Activated naive CD4-positive, alpha-beta T cell treated with anti-CD3 and anti-CD28 coated beads, Interleukin-2, amount 50 U/mL, for 72 hours (primary cell): Measurements from ENCODE around the gene GOLT1A. TPM values are rescaled to one million over a fixed set of nuclear protein-coding genes. Genes with fewer than 3 reads are reported as not detected.
"Not testable (repeated sequence)": the region's sequence is repeated elsewhere in the genome, so short reads cannot be mapped to it uniquely, and the experiment has no call there.

Experiments
- ATAC-seq, 2 donors: fragments of 150-1000 bp; cut with Tn5 transposase; 2 replicates each; pipeline ENCODE4 v1.10.0; 2021; ENCODE audit warnings: mild to moderate bottlenecking in 2 of 2, moderate library complexity in 2 of 2
- DNase-seq, 2 donors: peaks; one replicate each; pipeline ENCODE4 v3.0.0; 2021 to 2022; ENCODE audit warnings: low spot score in 2 of 2
- H3K27ac Mint-ChIP-seq, 2 donors: one replicate each; pipeline ENCODE4 v1.8.0; 2022; ENCODE audit warnings: mild to moderate bottlenecking in 2 of 2, mixed read lengths in 2 of 2
- H3K36me3 Mint-ChIP-seq, 2 donors: one replicate each; pipeline ENCODE4 v1.8.0; 2022; ENCODE audit warnings: mixed read lengths in 2 of 2
- H3K9me3 Mint-ChIP-seq, 2 donors: one replicate each; pipeline ENCODE4 v1.8.0; 2022; ENCODE audit warnings: mixed read lengths in 2 of 2
- total RNA-seq, 2 donors: library from RNA; stranded (reverse); gene quantifications; one replicate each; pipeline ENCODE4 v1.2.3, GENCODE V29; 2022

GOLT1A gene
- total RNA-seq, 2 donors from 2014 or later = 1.1 TPM; not detected in 1

DNA sequence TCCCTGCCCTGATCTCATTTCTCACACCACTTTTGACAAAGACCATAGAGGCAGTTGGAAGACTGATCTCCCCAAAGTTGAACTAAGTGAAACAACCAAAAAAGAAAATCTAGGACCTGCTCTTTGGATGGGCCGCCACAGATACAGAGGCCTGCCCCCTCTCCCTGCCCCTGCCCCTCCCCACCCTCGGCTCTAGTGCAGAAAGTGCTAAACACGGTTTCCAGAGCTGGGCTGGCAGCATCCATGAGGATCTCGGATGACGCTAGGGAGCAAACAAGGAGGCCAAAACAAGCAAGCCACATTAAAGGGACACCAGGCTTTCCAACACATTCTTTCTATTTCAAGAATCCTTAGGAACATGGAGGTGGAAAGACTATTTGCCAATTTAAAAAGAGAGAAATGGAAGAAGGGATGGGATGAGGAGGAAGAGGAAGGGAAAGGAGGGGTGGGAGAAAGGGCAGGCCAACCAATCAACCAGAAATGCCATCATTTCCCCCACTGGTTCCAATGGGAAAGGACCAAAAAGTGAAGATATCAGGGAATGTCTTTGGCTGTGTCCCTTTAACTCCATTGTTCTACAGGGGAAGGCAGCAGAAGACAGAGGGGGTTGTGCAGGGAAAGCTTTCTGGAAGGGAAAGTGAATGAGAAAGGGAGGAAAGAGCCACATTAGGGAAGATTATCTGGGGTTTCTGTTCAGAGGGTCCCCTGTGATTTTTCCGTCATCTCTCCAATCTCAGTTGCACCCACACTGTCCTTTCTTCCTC lies 38.3 kb upstream of the GOLT1A start:
- ATAC-seq (no peak), DNase-seq (no peak)
- Mint-ChIP-seq H3K9me3 (no peaks in the 10 kb centered on the region), H3K27ac (no peak overlapping the region), H3K36me3 (no peaks in the 10 kb centered on the region)

DNA sequence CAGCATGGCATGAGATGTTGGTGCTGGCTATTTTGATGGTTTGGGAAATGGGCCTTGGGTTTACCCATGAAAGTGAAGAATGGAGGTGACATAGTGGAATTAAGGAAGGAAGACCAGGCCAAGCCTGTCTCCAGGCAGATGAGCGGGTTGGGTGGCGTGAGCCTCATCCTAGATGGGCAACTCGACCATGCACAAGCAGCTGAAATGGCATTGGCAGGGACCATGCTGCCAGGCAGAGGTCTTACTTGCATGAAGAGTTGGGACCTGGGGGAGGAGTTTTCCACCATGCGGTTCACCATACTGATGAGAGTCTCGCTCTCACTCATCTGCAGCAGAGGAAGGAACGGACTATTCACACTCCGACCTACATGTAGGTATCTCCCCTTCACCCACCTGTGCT lies 37.5 kb upstream of the GOLT1A start:
- DNase-seq = no peak
- H3K36me3 Mint-ChIP-seq = no peaks in the 10 kb centered on the region

DNA sequence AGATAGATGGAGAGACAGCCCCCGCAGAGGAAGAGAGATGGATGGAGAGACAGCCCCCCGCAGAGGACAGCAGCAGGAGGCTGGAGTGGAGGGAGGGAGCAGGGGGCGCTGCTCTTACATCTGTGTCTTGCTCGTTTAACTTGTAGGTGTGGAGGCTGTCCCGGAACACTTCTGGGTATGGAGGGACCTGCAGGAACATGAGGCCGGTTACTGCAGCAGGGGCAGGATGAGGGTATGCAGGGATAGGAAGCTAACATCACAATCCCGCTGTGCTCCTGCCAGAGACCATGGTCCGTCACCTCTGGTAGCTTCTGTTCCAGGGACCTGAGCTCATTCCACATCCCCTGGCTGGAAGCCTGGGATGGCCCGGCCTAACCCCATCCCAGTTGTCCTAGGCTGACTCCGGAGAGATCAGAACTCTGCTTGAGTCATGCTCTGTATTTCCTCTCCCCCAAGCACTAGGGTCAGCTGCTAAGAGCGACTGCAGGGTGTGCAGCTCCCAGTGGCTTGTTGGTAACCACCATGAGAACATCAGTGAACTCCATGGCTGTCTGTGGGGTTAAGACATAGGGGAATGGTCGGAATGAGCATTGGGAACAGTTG lies 36.7 kb upstream of the GOLT1A start:
- DNase-seq (no peak), ATAC-seq (no peak)

More for the DNA sequence above, 37.5 kb upstream of the GOLT1A start:
- Mint-ChIP-seq H3K27ac (no peak overlapping the region), H3K9me3 (no peaks in the 10 kb centered on the region)
- ATAC-seq = no peak

DNA sequence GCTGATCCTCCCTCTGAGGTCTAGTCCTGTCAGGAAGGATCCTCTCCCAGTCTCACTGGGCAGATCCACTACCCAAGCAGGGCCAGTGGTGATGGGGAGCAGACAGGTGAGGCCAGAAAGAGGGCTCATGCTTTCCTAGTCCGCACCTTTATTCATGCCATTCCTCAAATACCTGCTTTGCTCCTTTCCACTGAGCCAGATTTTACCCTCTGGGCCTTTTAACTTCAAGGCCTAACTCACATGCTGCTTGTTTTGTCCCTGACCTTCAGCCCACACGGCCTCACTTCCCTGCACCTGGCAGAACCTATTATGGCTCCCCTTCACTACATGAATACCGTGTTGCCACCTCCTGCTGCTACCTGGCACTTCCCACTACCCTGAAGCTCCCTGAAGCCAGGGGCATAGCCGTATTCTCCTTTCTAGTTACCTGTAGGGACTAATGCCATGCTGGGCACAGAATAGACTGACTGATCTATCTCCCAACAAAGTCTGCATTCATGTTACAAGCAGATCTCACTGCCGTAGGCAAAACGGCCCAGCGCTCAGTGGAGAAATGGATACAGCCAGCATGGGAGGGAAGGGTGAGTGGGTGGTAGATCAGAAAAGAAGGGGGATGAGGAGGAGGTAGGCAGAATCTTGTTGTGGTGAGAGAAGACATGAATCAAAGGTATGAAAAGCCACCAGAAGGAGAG lies 36.1 kb upstream of the GOLT1A start:
- Mint-ChIP-seq H3K36me3 (no peaks in the 10 kb centered on the region), H3K9me3 (no peaks in the 10 kb centered on the region), H3K27ac (peak overlapping the region in 1 of 2 donors; percentile 7)
- DNase-seq (no peak), ATAC-seq (no peak)

More for the DNA sequence above, 36.7 kb upstream of the GOLT1A start:
- Mint-ChIP-seq H3K9me3 (no peaks in the 10 kb centered on the region), H3K27ac (no peak overlapping the region), H3K36me3 (no peaks in the 10 kb centered on the region)

DNA sequence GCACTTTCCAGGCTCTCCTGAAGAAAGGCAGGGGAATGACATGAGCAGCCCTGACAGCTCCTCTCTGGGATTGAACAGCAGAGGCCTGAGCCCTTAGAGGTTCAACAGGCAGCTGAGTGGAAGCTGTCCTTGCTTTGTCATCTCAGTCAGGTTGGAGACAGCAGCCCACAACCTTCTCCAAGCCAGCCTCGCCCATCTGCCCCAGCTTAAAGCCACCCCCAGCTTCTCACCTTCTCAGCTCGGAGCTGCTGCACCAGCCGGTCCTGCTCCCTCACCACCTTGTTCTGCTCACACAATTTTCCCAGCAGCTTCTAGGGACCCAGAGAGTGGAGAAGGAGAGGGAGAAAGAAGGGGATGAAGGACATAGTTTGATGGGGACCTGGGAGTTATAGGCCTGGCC lies 35.2 kb upstream of the GOLT1A start:
- Mint-ChIP-seq H3K9me3 (no peaks in the 10 kb centered on the region), H3K27ac (no peak overlapping the region), H3K36me3 (no peaks in the 10 kb centered on the region)
- DNase-seq (no peak), ATAC-seq (no peak)

DNA sequence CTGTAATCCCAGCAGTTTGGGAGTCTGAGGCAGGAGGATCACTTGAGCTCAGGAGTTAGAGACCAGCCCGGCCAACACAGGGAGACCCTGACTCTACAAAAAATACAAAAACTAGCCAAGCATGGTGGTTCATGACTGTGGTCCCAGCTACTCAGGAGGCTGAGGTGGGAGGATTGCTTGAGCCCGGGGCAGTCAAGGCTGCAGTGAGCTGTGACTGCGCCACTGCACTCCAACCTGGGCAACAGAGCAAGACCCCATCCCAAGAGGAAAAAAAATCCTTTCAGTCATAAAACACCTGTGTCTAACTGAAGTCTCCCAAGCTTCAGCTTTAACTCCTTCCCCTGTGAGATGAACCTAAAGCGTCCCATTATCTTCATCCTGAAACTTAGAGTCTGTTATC lies 33.1 kb upstream of the GOLT1A start:
- ATAC-seq = no peak
- H3K27ac Mint-ChIP-seq = no peak overlapping the region
- H3K9me3 Mint-ChIP-seq = no peaks in the 10 kb centered on the region
- no peaks in the 10 kb centered on the region for H3K36me3 Mint-ChIP-seq
- no peak for DNase-seq

DNA sequence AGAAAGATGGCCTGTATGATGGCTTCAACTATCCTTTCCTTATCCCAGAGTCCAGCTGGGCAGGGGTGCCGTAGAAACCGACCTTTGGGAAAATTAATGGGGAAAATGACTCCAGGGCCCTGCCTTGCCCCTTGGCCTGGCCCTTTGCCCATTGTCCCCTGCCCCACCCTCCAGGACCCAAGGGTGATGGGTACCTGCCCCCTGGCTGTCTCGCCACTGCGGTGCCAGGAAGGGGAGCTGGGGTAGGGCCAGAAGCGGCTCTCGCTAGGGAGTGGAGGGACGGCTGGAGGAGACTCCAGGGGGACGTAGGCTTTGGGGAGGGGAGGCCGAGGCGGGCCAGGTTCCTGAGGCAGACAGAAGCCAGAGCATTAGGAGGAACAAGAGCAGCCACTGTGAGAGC lies 29.1 kb upstream of the GOLT1A start:
- H3K36me3 Mint-ChIP-seq = no peaks in the 10 kb centered on the region
- no peak for ATAC-seq
- no peak for DNase-seq

DNA sequence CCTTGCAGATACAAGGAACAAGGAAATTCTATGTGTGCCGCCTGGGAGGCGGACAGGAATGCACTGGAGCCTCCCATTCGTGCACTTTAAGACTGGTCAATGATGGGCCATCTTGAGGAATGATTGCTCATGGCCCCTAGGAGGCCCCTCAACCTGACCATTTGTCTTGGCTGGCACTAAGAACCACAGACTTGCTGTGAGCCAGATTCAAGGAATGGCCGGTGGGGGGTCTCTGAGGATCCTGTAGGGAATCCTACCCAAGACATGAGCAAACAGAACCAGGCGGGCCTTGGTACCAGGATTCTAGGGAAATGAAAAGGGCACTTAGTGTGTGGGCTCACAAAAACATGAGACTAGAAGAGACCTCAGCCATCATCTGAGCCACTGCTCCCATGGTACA lies 28.1 kb upstream of the GOLT1A start:
- ATAC-seq (no peak), DNase-seq (no peak)
- Mint-ChIP-seq H3K9me3 (no peaks in the 10 kb centered on the region), H3K36me3 (no peaks in the 10 kb centered on the region), H3K27ac (no peak overlapping the region)

More for the DNA sequence above, 29.1 kb upstream of the GOLT1A start:
- Mint-ChIP-seq H3K27ac (no peak overlapping the region), H3K9me3 (no peaks in the 10 kb centered on the region)

DNA sequence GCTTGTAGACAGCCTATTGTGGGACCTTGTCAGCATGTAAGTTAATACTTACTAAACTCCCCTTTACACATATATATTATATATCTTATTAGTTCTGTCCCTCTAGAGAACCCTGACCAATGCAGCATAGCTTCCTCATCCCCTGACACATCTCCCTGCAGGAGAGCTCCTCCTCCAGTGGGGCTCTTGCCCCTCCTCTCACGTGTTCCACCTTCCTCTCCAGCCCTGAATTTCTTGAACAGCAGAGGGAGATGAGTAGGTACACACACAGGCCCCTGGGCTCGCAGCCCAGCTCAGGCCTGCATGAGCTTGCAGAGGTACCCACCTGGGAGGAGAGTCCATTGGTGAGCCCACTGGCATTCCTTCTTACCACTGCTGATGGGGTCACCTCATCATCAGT lies 27.3 kb upstream of the GOLT1A start:
- Mint-ChIP-seq H3K36me3 (no peaks in the 10 kb centered on the region), H3K27ac (no peak overlapping the region), H3K9me3 (no peaks in the 10 kb centered on the region)
- ATAC-seq (no peak), DNase-seq (no peak)

DNA sequence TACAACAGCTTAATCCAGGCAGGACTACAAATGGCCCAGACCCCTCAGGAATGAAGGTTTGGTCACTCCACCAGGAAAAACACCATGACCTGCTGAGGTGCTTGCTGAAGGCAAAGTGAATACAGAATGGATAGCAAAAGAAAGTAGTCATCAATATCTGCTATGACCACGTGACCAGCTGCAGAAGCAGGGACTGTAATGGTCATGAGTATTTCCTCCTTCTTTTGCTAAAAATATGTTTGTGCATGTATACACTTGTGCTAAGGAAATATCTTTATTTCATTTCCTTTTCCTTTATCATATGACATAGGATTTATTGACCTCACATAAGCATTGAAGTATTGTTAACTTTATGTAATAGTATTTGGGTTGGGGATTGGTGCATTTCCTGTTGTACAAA lies 26.4 kb upstream of the GOLT1A start:
- no peak for ATAC-seq
- DNase-seq = no peak
- H3K27ac Mint-ChIP-seq = no peak overlapping the region
- no peaks in the 10 kb centered on the region for H3K9me3 Mint-ChIP-seq
- H3K36me3 Mint-ChIP-seq = no peaks in the 10 kb centered on the region

DNA sequence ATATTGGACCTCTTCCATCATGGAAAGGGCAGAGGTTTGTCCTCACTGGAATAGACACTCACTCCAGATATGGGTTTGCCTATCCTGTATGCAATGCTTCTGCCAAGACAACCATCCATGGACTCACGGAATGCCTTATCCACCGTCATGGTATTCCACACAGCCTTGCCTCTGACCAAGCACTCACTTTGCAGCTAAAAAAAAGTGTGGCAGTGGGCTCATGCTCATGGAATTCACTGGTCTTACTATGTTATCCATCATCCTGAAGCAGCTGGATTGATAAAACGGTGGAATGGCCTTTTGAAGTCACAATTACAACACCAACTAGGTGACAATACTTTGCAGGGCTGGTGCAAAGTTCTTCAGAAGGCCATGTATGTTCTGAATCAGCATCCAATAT lies 25.6 kb upstream of the GOLT1A start:
- not testable (repeated sequence) for H3K9me3 Mint-ChIP-seq, ATAC-seq, DNase-seq, H3K36me3 Mint-ChIP-seq, H3K27ac Mint-ChIP-seq

DNA sequence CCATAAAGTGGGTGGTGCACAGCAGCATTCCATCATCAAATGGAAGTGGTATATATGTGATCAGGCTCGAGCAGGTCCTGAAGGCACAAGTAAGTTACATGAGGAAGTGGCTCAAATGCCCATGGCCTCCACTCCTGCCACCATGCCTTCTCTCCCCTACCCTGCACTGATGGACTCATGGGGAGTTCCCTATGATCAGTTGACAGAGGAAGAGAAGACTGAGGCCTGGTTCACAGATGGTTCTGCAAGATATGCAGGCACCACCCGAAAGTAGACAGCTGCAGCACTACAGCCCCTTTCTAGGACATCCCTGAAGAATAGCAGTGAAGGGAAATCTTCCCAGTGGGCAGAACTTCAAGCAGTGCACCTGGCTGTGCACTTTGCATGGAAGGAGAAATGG lies 24.7 kb upstream of the GOLT1A start:
- not testable (repeated sequence) for H3K9me3 Mint-ChIP-seq, DNase-seq, ATAC-seq, H3K27ac Mint-ChIP-seq, H3K36me3 Mint-ChIP-seq

DNA sequence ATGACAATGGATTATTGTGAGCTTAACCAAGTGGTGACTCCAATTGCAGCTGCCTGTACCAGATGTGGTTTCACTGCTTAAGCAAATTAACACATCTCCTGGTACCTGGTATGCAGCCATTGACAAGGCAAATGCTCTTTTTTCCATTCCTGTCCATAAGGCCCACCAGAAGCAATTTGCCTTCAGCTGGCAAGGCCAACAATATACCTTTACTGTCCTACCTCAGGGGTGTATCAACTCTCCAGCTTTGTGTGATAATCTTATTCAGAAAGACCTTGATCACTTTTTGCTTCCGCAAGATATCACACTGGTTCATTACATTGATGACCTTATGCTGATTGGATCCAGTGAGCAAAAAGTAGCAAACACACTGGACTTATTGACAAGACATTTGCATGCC lies 23.7 kb upstream of the GOLT1A start:
- DNase-seq, H3K36me3 Mint-ChIP-seq, H3K27ac Mint-ChIP-seq, H3K9me3 Mint-ChIP-seq, ATAC-seq: not testable (repeated sequence)

DNA sequence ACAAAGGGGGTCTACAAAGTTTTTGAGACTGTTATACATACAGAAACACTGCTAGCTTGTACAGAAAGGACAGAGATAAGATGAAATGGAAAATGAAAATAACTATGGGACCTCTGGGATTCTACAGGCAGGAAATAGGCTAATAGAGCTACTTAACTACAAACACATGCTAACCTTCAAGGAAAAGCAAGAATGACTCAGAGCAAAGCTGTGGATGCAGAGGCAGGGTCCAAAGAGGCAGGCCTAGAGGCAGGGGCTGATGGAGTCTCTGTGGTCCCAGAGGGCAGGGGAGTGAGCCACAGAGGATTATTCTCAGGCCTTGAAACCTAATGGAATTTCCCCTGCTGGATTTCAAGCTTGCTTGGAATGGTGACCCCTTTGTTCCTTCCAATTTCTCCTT lies 18.7 kb upstream of the GOLT1A start:
- ATAC-seq (no peak), DNase-seq (no peak)
- Mint-ChIP-seq H3K9me3 (no peaks in the 10 kb centered on the region), H3K27ac (no peak overlapping the region), H3K36me3 (no peaks in the 10 kb centered on the region)

DNA sequence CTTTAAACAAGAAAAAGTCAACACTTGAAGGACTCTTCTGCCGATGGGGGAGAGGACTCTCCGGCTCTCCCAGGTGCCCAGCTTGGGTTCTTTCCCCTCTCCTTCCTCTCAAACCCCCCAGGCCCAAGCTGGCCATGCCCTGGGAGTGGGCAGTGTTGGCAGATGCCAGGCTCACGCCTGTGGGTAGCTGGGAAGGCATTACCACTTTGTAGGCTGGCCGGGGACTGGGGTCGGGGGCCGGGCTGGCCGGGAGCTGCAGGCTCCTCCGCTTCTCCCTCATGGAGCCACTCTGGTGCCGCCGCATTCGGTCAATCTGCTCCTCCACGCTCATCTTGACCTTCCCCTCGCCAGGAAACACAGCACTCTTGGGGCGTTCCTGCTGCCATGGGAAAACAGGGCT lies 16.4 kb upstream of the GOLT1A start:
- Mint-ChIP-seq H3K36me3 (no peaks in the 10 kb centered on the region), H3K27ac (no peak overlapping the region), H3K9me3 (no peaks in the 10 kb centered on the region)
- DNase-seq (no peak), ATAC-seq (no peak)

DNA sequence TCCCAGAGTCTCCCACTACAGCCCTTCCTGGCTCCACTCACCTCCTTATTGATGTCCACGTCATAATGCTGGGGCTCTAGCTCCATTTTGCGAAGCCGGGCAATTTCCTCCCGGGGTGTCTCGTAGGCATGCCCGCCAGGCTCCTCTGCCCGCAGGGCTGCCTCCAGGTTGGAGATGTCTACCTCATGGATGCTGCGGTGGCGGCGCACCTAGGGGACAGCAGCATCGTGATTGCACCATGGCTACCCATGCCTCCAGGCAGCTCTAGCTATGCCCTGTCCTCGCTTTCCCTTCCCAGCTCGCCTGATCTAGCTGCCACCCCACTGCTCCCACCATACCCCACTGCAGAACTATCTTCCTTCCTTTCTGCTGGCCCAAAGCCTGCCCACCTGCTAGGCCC lies 15.1 kb upstream of the GOLT1A start:
- H3K36me3 Mint-ChIP-seq = no peaks in the 10 kb centered on the region
- H3K9me3 Mint-ChIP-seq = no peaks in the 10 kb centered on the region

DNA sequence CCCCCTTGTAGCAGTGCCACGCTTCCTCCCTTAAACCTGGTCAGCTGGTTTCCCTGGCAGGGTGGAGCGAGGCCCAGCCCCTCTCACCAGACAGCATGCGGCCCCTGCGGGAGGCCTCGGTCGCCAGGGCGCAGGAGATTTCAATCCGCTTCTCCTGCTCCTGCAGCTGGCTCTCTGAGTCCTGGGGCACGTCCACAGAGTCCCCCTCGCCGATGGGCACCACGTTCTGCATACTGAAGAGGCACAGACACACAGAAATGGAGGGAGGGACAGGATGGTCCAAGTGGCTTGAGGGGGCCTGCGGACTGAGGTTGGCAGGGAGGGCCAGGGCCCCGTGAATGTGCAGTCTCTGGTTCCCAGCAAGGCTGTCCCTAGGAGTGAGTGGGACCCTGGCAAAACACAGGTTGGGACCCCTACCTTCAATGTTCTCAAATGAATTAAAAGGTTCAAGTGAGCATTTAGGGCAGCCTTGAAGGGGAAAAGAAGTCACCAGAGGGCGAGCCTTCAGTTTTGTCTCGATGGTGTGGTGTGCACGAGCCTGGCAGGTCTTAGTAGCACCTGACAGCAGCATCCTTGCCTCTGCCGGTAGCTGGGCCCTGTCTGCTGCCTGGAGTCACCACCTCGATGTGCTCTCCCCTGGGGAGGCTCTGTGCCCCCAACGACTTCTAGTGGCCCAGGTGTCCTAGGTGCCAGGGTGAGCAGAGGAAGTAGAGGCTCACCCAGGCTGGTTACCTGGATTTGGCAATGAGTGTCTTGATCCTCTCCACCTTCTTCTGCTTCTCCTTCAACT lies 14.4 kb upstream of the GOLT1A start:
- no peak overlapping the region for H3K27ac Mint-ChIP-seq
- H3K9me3 Mint-ChIP-seq = no peaks in the 10 kb centered on the region
- H3K36me3 Mint-ChIP-seq = no peaks in the 10 kb centered on the region
- ATAC-seq (no peak), DNase-seq (no peak)

More for the DNA sequence above, 15.1 kb upstream of the GOLT1A start:
- no peak overlapping the region for H3K27ac Mint-ChIP-seq
- no peak for DNase-seq
- ATAC-seq = no peak
